Heart left ventricle (tissue), 16 donors: ENCODE data around the gene SUSD6. TPM values are rescaled to one million over a fixed set of nuclear protein-coding genes. Genes with fewer than 3 reads are reported as not detected.

ENCODE experiments used
- ATAC-seq, 4 donors: fragments of 200-7000 bp; cut with Tn5 transposase; one replicate each; pipeline ENCODE4 v1.9.1; 2020 to 2022; ENCODE audit warnings: moderate library complexity in 4 of 4, mild to moderate bottlenecking in 3 of 4, moderate number of reproducible peaks in 1 of 4
- DNase-seq, 5 donors: peaks; one replicate each; pipeline ENCODE4 v3.0.0-alpha.2; 2020
- H3K27ac ChIP-seq, 12 donors: fragments of 200-600 bp; sonication (generic) in 4 of 12; one replicate each; pipeline versions ENCODE4 v1.5.0 to v1.8.0; 2016 to 2022; ENCODE audit warnings: mild to moderate bottlenecking in 2 of 12
- H3K27me3 ChIP-seq, 9 donors: fragments of 200-600 bp; sonication (generic) in 2 of 9; one replicate each; pipeline versions ENCODE4 v1.5.1 to v1.8.0; 2016 to 2022; ENCODE audit warnings: mild to moderate bottlenecking in 3 of 9
- H3K36me3 ChIP-seq, 9 donors: fragments of 200-600 bp; sonication (generic) in 2 of 9; one replicate each; pipeline versions ENCODE4 v1.5.0 to v1.8.0; 2018 to 2022; ENCODE audit warnings: mild to moderate bottlenecking in 2 of 9
- H3K4me1 ChIP-seq, 12 donors: fragments of 200-600 bp; sonication (generic) in 4 of 12; one replicate each; pipeline versions ENCODE4 v1.5.0 to v1.8.0; 2016 to 2022; ENCODE audit warnings: mild to moderate bottlenecking in 3 of 12
- H3K4me3 ChIP-seq, 12 donors: fragments of 200-600 bp; sonication (generic) in 4 of 12; one replicate each; pipeline versions ENCODE4 v1.5.0 to v1.8.0; 2017 to 2022; ENCODE audit warnings: mild to moderate bottlenecking in 9 of 12, moderate library complexity in 4 of 12
- H3K9me3 ChIP-seq, 12 donors: fragments of 200-600 bp; sonication (generic) in 4 of 12; one replicate each; pipeline versions ENCODE4 v1.5.0 to v1.8.0; 2016 to 2022; ENCODE audit warnings: mild to moderate bottlenecking in 1 of 12
- POLR2A ChIP-seq, 2 donors: fragments of 450-650 bp; IDR thresholded peaks; one replicate each; pipeline ENCODE4 v1.6.1; 2017; ENCODE audit warnings: antibody characterized with exemption in 2 of 2, mild to moderate bottlenecking in 2 of 2, moderate library complexity in 2 of 2
- WGBS, 4 donors: extraction: QIAGEN DNeasy Blood & Tissue Kit in 2 of 4; methylation state at CpG; one replicate each; pipeline versions ENCODE4 v1.1.5 to v1.1.7; 2013 to 2018; 5-methylcytosine and 5-hydroxymethylcytosine counted together
- intact Hi-C, 10 donors: fragments of 100-400 bp; cut with DNase I; formaldehyde crosslinking; loops; one replicate each; pipeline versions ENCODE4 v1.11.1 to v1.14.2; 2022
- polyA plus RNA-seq, 2 donors: library from polyadenylated mRNA; stranded (reverse); fragments of 200-250 nt; gene quantifications; one replicate each; pipeline ENCODE4 v1.2.3, GENCODE V29; 2013
- total RNA-seq, 9 donors: library from RNA; depleted of rRNA in 2 of 9; stranded (reverse); fragments of >200 nt in 2 of 9; fragmentation: NEBNext Ultra II Directional in 3 of 9; extraction: Animal tissue kit (Norgen Biotek cat#: 25700) in 3 of 9; gene quantifications; one replicate each; pipeline versions ENCODE4 v1.1.0 to v1.2.4, GENCODE V29; 2016 to 2023
- TF ChIP-seq, protein P1 (sequence below), 12 donors: fragments of 200-600 bp; sonication (generic) in 4 of 12; IDR thresholded peaks; one replicate each; pipeline versions ENCODE4 v1.5.0 to v1.8.0; 2018 to 2022; ENCODE audit warnings: antibody characterized with exemption in 12 of 12, mild to moderate bottlenecking in 5 of 12
- donor health status: ischemic (EF 13 %, LVEDD 7.1; RV severe dilation, severe dysfunction).
- donor health status: healthy with polysubstance abuse.
- donor health status: DM: no; HTN: yes; CAD: no.
- donor health status: DM: no; HTN: no; CAD: no.
- donor health status: ischemic (EF 25% LVEDD 6.9; RV normal size, moderate dysfunction).
- donor health status: ischemic (EF 25% LVEDD 5.7; RV mildly dilated, moderate dysfunction).
- donor health status: healthy.
- donor health status: DM: yes; HTN: yes; CAD: no.
- donor health status: ischemic (EF 35%, LVEDD 5.7; RV mildly dilated, moderate dysfunction).
- donor health status: nonischemic (EF 11% LVEDD 7.7; RV severe dilation, severe dysfunction).
- donor health status: DM: yes; HTN: yes; CAD: no.
- donor health status: PGD.
- donor health status: ischemic (EF 29% LVEDD 5.4; RV normal size, mild dysfunction).
- donor health status: nonischemic (EF 23%, LVEDD 6.1; RV moderate dilation, normal function).

The SUSD6 gene
- total and polyA plus RNA-seq, 11 donors, result 5.8 to 49.2 (median 24.5) TPM

DNA sequence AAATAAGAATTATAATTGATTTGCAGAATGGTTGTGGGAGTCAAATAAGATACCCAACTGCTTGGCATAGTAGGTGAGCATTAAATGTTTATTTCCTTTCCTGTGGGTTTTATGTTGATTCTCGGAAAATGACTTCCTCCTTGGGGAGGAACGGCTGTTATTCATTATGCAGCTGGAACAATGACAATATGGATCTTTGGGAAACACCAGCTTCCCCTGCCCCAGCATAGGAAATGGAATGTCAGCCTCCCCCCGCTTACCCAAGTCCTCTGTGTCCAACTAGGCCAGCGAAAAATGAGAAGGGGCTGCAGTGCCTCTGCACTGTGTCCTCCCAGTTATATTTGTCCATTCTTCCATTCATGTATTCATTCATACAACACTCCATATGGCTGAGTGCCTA, 25.0 kb upstream of the SUSD6 start:
- H3K4me1 ChIP-seq, result peaks cover 0 to 31% (median 6%) of the 10 kb centered on the region in 12 donors
- DNase-seq (no peak), ATAC-seq (peak in 1 of 4 donors; percentile 52)
- no peak for TF ChIP-seq POLR2A (IDR thresholded peaks at IDR 0.05)
- TF ChIP-seq, protein P1, sequence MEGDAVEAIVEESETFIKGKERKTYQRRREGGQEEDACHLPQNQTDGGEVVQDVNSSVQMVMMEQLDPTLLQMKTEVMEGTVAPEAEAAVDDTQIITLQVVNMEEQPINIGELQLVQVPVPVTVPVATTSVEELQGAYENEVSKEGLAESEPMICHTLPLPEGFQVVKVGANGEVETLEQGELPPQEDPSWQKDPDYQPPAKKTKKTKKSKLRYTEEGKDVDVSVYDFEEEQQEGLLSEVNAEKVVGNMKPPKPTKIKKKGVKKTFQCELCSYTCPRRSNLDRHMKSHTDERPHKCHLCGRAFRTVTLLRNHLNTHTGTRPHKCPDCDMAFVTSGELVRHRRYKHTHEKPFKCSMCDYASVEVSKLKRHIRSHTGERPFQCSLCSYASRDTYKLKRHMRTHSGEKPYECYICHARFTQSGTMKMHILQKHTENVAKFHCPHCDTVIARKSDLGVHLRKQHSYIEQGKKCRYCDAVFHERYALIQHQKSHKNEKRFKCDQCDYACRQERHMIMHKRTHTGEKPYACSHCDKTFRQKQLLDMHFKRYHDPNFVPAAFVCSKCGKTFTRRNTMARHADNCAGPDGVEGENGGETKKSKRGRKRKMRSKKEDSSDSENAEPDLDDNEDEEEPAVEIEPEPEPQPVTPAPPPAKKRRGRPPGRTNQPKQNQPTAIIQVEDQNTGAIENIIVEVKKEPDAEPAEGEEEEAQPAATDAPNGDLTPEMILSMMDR (IDR thresholded peaks at IDR 0.05), result no peak
- no peaks in the 10 kb centered on the region for H3K27me3 ChIP-seq
- WGBS, 4 donors, result 55 to 64% (median 58%) methylated on average over 4 of the region's 4 CpGs
- H3K9me3 ChIP-seq, result no peaks in the 10 kb centered on the region
- H3K4me3 ChIP-seq, result no peak overlapping the region
- no peaks in the 10 kb centered on the region for H3K36me3 ChIP-seq
- H3K27ac ChIP-seq, result peak overlapping the region in 2 of 12 donors; percentile 16 to 62
- intact Hi-C loops, result loop anchor here in 1 of 10 donors (5.0 kb wide), 1 partner anchor 141 kb away; no protein-coding TSS in a partner anchor

DNA sequence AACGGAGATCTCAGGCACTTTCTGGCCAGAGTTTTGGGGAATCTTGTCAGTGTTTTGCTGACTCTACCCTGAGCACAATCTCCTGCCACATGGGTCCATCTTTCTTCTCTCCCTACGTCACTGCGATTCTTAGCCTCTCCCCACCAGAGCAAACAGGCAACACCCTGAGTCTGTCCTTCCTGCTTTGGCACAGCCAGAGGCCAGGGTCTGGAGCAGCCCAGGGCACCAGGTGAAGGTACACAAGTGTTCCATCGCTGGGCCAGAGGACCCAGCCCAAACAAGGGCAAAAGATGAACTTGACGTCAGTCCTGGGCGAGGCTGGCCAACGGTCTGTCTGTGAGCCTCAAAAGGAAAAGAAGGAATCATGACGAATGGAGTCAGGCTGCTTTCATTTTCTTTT, 24.0 kb upstream of the SUSD6 start:
- H3K4me3 ChIP-seq, result no peak overlapping the region
- 53 to 65% (median 61%) methylated on average over 8 of the region's 8 CpGs for WGBS, 4 donors
- intact Hi-C loops, result loop anchor here in 1 of 10 donors (5.0 kb wide), 1 partner anchor 140 kb away; no protein-coding TSS in a partner anchor
- ATAC-seq, result peak in 2 of 4 donors; percentile 30 to 65
- no peak for DNase-seq
- no peaks in the 10 kb centered on the region for H3K36me3 ChIP-seq
- H3K27ac ChIP-seq, result peak overlapping the region in 1 of 12 donors; percentile 60
- H3K4me1 ChIP-seq, result peaks cover 0 to 26% (median 6%) of the 10 kb centered on the region in 12 donors
- H3K9me3 ChIP-seq, result no peaks in the 10 kb centered on the region
- TF ChIP-seq, protein P1 (IDR thresholded peaks at IDR 0.05), result no peak
- TF ChIP-seq POLR2A (IDR thresholded peaks at IDR 0.05), result no peak
- H3K27me3 ChIP-seq, result no peaks in the 10 kb centered on the region

DNA sequence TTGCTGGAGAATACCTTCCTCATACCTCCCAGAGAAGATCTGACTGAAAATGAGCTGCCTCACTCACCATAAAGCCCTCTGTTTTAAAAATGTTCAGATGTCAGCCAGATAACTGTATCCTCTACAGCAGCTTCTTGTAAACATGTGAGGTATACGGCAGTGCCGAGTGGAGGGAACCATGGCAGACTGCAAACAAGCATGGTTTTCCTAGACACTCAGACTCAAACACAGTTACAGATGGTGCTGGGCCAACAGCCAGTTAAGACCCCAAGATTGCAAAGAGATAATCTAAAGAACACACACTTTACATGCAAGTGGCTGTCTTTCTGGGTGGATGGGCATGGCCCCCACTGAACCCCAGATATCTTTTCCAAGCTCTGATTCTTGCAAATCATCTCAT, 20.1 kb upstream of the SUSD6 start:
- H3K36me3 ChIP-seq, result no peaks in the 10 kb centered on the region
- intact Hi-C loops, result no loop called here
- no peaks in the 10 kb centered on the region for H3K9me3 ChIP-seq
- peaks cover 0 to 15% (median 2%) of the 10 kb centered on the region in 12 donors for H3K4me1 ChIP-seq
- no peak overlapping the region for H3K4me3 ChIP-seq
- ATAC-seq, result no peak
- TF ChIP-seq, protein P1 (IDR thresholded peaks at IDR 0.05), result no peak
- no peak for TF ChIP-seq POLR2A (IDR thresholded peaks at IDR 0.05)
- 75 to 94% (median 87%) methylated on average over 2 of the region's 2 CpGs for WGBS, 4 donors
- no peak for DNase-seq
- H3K27me3 ChIP-seq, result no peaks in the 10 kb centered on the region
- no peak overlapping the region for H3K27ac ChIP-seq

DNA sequence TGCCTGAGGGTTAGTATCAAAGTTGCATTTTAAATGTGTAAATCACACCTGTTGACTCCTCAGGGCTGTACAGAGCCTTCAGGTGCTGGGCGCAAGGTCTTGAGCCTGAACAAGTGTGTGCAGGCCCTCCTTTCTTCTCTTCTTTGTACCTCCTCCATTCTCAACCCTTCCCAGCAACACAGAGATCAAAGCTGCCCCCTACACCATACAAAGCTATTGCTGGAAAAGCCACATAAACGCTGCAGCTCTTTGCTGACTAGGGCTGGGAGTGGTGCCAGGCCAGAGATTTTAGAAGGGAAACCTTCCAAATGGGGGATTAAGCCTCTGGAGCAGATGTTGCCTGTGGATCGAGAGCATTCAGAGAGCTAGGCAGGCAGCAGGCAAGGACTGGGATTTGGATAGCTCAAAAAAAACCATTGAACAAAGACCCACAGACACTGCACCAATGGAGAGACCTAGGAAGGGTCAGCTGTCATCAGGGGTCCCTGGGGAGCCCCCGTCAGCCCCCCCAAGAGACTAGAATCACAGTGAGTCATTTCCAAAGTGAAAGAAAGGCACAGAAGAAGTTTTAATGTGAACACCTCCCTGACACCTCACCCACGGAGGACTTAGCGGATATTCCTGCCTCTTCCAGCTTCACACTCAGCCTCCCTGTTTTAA, 18.2 kb upstream of the SUSD6 start:
- Histone ChIP-seq H3K4me1 (peaks cover 0 to 7% (median 0%) of the 10 kb centered on the region in 12 donors), H3K36me3 (no peaks in the 10 kb centered on the region), H3K9me3 (no peaks in the 10 kb centered on the region), H3K27me3 (no peaks in the 10 kb centered on the region), H3K27ac (no peak overlapping the region), H3K4me3 (peak overlapping the region in 4 of 12 donors; percentile 1 to 28 (median 22))
- DNase-seq, result peak in 1 of 5 donors; percentile 53
- WGBS, 4 donors, result 47 to 59% (median 51%) methylated on average over 6 of the region's 6 CpGs
- TF ChIP-seq, protein P1 (IDR thresholded peaks at IDR 0.05), result no peak
- no peak for TF ChIP-seq POLR2A (IDR thresholded peaks at IDR 0.05)
- intact Hi-C loops, result no loop called here
- ATAC-seq, result peak in 2 of 4 donors; percentile 34 to 50
